HUES64 (cell line): ENCODE data around the gene RCAN1.

Source experiments
- H3K27ac ChIP-seq: 2 replicates; pipeline ENCODE4 v1.7.0; 2013; ENCODE audit warnings: low read depth, low read length, inconsistent platforms
- H3K27me3 ChIP-seq: 2 replicates; pipeline ENCODE4 v1.6.1; 2013; ENCODE audit warnings: mild to moderate bottlenecking, low read length; ENCODE audit not compliant: insufficient read depth
- H3K36me3 ChIP-seq: 2 replicates; pipeline ENCODE4 v1.6.1; 2013; ENCODE audit warnings: mild to moderate bottlenecking, low read length; ENCODE audit not compliant: insufficient read depth
- H3K4me1 ChIP-seq: 2 replicates; pipeline ENCODE4 v1.6.1; 2013; ENCODE audit warnings: mild to moderate bottlenecking, low read length, moderate library complexity; ENCODE audit not compliant: insufficient read depth
- H3K4me3 ChIP-seq: 2 replicates; pipeline ENCODE4 v1.5.1; 2013; ENCODE audit warnings: mild to moderate bottlenecking, low read length, moderate library complexity
- H3K9ac ChIP-seq: 2 replicates; pipeline ENCODE4 v1.6.1; 2013; ENCODE audit warnings: mild to moderate bottlenecking, low read depth, low read length
- H3K9me3 ChIP-seq: 2 replicates; pipeline ENCODE4 v1.6.1; 2013; ENCODE audit warnings: low read depth, low read length; ENCODE audit not compliant: insufficient read depth
- WGBS: fragments of 150-250, 120-280 bp; methylation state at CpG from one replicate; pipeline ENCODE4 v1.1.7; 2013; ENCODE audit warnings: missing lambda C conversion rate; 5-methylcytosine and 5-hydroxymethylcytosine counted together

RCAN1 gene

DNA sequence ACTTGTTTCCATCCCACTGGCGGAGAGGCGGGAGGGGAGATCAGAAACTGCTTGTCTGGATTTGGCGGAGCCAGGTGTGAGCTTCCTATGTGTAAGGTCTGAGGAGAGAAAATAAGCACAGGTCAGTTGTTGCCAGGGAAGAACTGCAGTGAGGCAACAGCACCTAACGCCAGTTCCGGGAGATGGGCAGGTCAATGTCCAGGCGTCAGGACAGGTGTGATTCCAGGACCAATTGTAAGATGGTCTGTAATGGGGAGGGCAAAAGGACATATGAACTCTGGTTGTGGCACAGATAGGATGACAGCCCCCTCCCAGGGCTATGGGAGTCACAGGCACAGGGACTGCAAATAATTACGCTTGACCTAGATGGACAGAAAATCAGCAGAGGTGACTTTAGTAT lies 93.4 kb downstream of the RCAN1 start:
- H3K9me3 ChIP-seq: no peaks in the 10 kb centered on the region
- no peak overlapping the region for H3K9ac ChIP-seq
- H3K36me3 ChIP-seq: no peaks in the 10 kb centered on the region
- 95% methylated on average over 7 of the region's 7 CpGs for WGBS
- no peak overlapping the region for H3K4me3 ChIP-seq
- 0 out of 2 replicates have a peak, but pooled peaks cover 3% of the 10 kb centered on the region for H3K27me3 ChIP-seq
- peaks cover 48% of the 10 kb centered on the region for H3K4me1 ChIP-seq
- H3K27ac ChIP-seq: no peak overlapping the region

DNA sequence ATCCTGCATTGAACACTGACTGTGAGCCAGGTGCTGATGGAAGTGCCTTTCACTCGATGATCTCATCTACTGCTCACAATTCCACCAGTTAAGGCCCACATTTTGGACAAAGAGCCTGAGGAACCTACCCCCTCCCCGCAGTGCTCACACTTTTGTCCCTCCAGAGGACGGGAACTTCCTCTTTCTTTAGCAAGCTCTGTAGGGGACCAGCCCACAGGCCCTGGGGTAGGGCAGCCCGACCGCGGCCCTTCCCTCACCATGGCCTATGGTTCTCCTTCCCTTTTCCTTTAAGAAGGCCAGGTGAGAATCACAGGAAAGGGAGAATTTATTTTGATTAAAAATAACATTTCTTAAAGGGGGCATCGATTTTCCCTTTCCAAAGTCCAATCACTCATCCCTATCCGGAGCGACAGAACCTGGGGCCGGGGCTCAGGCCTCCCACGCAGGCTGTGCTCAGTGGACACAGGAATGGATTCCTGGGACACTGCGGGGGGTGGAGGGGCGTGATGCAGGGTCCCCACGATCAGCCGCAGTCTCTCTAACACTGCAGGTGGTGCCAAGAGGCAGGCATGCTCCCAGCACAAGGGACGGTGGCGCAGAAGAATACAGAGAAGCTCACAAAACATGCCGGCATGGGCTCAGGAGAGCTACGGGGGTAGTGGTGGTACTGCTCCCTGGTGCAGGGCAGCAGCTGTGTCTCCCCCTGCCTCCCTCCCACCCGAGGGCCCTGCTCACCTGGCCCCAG lies 94.0 kb downstream of the RCAN1 start:
- H3K36me3 ChIP-seq: no peaks in the 10 kb centered on the region

DNA sequence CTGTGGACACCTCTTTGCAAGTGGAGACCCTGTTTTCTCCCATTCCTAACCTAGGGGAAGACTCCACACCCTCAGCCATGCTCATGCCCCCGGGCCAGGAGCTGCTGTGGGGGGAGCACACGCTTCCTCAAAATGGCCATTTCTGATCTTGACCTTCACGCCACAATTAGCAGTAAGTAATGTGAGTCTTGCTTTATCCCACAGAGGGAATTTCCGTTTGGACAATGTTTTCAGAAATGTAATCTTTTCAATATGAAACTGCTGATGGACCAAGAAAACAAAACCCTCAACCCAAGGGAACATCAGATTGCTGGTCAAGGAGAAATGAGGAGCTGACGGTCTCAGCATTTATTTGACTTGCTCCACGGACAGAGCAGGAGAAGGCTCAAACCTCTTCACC lies 94.6 kb downstream of the RCAN1 start:
- no peaks in the 10 kb centered on the region for H3K36me3 ChIP-seq
- H3K4me1 ChIP-seq: peaks cover 36% of the 10 kb centered on the region
- no peak overlapping the region for H3K9ac ChIP-seq
- no peaks in the 10 kb centered on the region for H3K9me3 ChIP-seq
- H3K4me3 ChIP-seq: no peak overlapping the region
- 91% methylated on average over 6 of the region's 6 CpGs for WGBS
- H3K27ac ChIP-seq: no peak overlapping the region
- 0 out of 2 replicates have a peak, but pooled peaks cover 2% of the 10 kb centered on the region for H3K27me3 ChIP-seq

More for the DNA sequence above, 94.0 kb downstream of the RCAN1 start:
- 80% methylated on average over 19 of the region's 20 CpGs for WGBS
- peaks cover 42% of the 10 kb centered on the region for H3K4me1 ChIP-seq
- no peaks in the 10 kb centered on the region for H3K9me3 ChIP-seq
- H3K4me3 ChIP-seq: no peak overlapping the region
- 0 out of 2 replicates have a peak, but pooled peaks cover 3% of the 10 kb centered on the region for H3K27me3 ChIP-seq
- no peak overlapping the region for H3K9ac ChIP-seq
- no peak overlapping the region for H3K27ac ChIP-seq

DNA sequence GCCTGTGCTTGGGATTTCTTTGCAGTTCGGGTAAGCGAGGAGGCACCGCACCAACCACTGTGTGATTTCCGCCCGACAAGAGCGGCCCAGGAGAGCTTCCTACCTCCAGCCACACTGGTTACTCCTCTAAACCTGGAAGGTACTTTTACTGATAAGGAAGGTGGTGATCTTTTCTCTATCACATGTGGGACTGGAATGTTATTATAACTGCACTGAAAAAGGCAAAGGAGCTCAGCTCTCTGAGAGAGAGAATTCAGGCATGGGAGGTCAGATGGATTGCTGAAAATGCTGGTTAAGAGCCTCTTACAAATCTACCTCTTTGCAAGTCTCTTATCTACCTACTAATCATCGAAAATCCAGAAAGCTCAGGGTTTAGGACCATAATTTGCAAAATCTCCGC lies 95.2 kb downstream of the RCAN1 start:
- H3K27me3 ChIP-seq: no peaks in the 10 kb centered on the region
- H3K4me1 ChIP-seq: peaks cover 30% of the 10 kb centered on the region
- no peaks in the 10 kb centered on the region for H3K9me3 ChIP-seq
- H3K27ac ChIP-seq: no peak overlapping the region
- H3K36me3 ChIP-seq: no peaks in the 10 kb centered on the region
- 94% methylated on average over 8 of the region's 8 CpGs for WGBS
- no peak overlapping the region for H3K9ac ChIP-seq
- no peak overlapping the region for H3K4me3 ChIP-seq

DNA sequence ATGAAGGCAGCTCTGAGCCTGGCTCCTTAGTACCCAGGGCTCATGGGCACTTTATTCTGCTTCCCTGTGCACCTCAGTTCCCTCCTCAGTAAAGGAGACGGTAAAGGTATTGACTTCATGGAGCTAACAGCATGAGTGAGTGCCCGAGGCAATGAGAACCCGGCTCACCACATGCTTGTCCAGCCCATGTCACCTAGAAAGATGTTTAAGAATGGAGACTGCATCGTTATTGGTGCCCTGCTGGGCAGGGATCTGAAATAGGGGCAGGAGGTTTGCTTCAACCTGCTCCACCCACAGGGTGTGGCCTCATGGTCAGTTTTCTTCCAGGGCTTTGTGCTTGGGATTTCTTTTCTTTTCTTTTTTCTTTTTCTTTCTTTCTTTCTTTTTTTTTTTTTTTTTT lies 95.9 kb downstream of the RCAN1 start:
- 81% methylated on average over 4 of the region's 4 CpGs for WGBS
- no peaks in the 10 kb centered on the region for H3K36me3 ChIP-seq

DNA sequence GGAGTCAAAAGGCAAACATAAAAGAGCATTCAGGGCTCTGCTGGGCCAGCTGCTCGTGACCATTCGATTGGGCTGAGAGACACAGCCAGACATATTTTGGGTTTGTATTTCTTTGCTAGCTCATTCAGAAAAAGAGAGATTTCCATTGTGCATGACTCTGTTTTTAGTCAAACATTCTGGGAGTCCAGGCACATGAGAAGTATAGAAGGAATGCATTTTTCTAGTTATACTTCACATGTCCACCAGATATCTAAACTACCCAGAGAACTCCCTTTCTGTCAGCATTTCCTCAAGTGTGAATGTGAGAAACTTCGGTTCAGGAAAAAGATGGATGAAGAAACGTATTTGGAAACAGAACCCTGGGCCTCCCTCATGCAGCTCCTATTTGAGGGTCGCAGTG lies 96.6 kb downstream of the RCAN1 start:
- Histone ChIP-seq H3K27ac (no peak overlapping the region), H3K9me3 (no peaks in the 10 kb centered on the region), H3K4me1 (peaks cover 20% of the 10 kb centered on the region), H3K9ac (no peak overlapping the region), H3K27me3 (no peaks in the 10 kb centered on the region), H3K36me3 (no peaks in the 10 kb centered on the region), H3K4me3 (no peak overlapping the region)
- 94% methylated on average over 5 of the region's 5 CpGs for WGBS

More for the DNA sequence above, 95.9 kb downstream of the RCAN1 start:
- no peak overlapping the region for H3K9ac ChIP-seq
- peaks cover 23% of the 10 kb centered on the region for H3K4me1 ChIP-seq
- H3K27me3 ChIP-seq: no peaks in the 10 kb centered on the region
- H3K27ac ChIP-seq: no peak overlapping the region
- H3K4me3 ChIP-seq: no peak overlapping the region
- no peaks in the 10 kb centered on the region for H3K9me3 ChIP-seq

DNA sequence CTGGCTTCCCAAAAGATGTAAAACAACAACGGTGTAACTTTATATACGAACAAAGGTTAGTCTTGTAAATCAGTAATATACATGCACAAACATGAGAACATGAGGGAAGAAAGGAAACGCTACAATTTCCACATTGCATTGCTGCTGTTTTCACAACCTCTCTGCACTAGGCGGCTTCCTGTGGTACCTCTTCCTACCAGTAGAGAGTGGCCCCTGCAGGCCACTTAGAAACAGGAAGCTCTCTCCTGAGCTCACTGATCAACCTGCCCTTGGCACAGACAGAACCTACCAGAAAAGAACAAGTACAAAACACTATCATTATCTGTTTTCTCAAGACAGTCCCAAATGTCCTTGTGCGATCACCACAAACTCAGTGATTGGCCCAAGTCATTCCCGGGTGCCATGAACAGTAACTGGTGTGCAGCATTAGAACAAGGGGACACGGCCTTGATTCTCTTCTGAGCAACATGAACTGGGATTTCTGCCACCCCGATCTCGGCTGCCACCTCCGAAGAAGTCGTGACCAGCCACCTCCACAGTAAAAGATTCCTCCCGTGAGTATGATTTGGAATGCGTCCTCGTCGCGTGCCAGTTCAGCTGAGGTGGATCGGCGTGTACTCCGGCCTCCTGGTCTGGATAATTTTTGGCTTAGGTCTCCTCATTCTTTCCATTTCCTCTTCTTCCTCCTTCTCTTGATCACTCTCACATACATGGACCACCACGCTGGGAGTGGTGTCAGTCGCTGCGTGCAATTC lies 97.2 kb downstream of the RCAN1 start:
- no peak overlapping the region for H3K27ac ChIP-seq

DNA sequence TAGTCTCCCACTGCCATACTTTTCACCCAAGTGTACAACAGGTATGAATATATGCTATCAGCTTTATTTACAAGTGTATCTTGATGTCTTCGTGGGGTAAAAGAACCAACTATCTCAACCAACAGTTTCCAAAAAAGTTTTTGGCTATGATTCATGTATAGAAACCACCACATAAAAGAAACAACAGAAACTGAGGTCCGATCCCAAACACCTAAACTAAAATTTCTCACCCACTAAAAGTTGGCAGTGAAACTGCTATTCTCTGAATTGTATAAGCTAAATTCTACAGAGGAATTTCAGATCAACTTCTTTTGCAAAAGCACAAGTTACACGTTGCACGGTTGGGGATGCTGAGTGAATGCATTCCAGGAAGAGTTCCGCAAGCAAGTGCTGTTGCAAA lies 97.9 kb downstream of the RCAN1 start:
- H3K27ac ChIP-seq: no peak overlapping the region
- 0 out of 2 replicates have a peak, but pooled peaks cover 9% of the 10 kb centered on the region for H3K4me1 ChIP-seq
- 84% methylated on average over 5 of the region's 5 CpGs for WGBS
- H3K4me3 ChIP-seq: no peak overlapping the region
- no peaks in the 10 kb centered on the region for H3K9me3 ChIP-seq
- no peaks in the 10 kb centered on the region for H3K36me3 ChIP-seq
- H3K9ac ChIP-seq: no peak overlapping the region
- no peaks in the 10 kb centered on the region for H3K27me3 ChIP-seq

More for the DNA sequence above, 97.2 kb downstream of the RCAN1 start:
- WGBS: 91% methylated on average over 22 of the region's 22 CpGs
- no peaks in the 10 kb centered on the region for H3K36me3 ChIP-seq
- no peak overlapping the region for H3K9ac ChIP-seq
- H3K4me1 ChIP-seq: peaks cover 14% of the 10 kb centered on the region
- no peaks in the 10 kb centered on the region for H3K27me3 ChIP-seq
- H3K9me3 ChIP-seq: no peaks in the 10 kb centered on the region
- H3K4me3 ChIP-seq: no peak overlapping the region

DNA sequence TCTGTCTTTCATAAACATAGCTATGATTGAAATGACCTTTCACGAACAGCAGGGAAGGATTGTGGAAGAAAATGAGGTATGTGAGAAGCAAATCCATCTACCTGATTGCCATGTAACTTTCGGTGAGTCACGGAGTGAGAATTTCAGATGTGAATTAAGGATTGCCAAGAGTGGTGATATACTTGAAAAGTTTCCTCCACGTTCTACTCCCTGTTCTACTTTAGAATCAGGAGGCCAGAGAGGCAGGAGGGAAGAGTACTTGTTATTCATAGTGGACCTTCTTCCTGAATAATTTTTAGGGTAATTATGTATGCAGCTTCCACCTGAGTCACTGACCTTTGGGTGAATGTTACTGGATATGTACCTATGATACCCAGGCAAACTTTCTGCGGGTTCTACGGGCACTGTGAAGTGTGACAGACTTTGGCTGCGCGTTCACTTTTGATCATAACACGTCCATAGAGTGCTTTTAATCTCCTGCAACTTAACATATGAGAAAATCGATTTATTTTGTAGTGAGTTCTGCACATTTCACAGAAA lies 100.3 kb downstream of the RCAN1 start:
- no peaks in the 10 kb centered on the region for H3K36me3 ChIP-seq
- H3K4me1 ChIP-seq: no peaks in the 10 kb centered on the region
- 92% methylated on average over 10 of the region's 10 CpGs for WGBS
- H3K9ac ChIP-seq: no peak overlapping the region
- no peaks in the 10 kb centered on the region for H3K27me3 ChIP-seq
- no peaks in the 10 kb centered on the region for H3K9me3 ChIP-seq
- no peak overlapping the region for H3K4me3 ChIP-seq
- no peak overlapping the region for H3K27ac ChIP-seq

DNA sequence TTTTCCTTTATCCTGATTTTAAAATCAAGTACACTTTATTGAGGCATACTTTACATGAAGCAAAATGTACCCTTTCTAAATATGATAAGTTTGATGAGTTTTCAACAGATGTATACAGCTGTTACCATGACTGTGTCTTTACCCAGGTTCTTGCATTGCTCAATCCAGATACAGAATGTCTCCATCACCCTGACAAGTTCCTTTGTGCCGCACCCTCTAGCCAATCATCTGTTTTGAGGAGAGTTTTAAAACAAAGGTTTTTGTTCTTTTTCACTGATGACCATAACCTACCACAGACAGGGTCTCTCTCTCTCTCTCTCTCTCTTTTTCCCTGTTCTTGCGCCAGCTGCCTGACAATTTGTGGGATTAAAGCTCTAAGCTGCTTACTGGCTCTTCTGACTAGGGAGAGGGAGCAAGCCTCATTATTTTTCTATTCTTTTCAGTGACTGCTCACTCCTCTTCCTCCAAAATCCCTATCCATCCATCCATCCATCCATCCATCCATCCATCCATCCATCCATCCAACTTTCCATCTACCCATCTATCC lies 101.7 kb downstream of the RCAN1 start:
- Histone ChIP-seq H3K4me3 (no peak overlapping the region), H3K9me3 (no peaks in the 10 kb centered on the region), H3K4me1 (no peaks in the 10 kb centered on the region), H3K27me3 (no peaks in the 10 kb centered on the region), H3K27ac (no peak overlapping the region), H3K9ac (no peak overlapping the region), H3K36me3 (no peaks in the 10 kb centered on the region)
- 75% methylated on average over 1 of the region's 2 CpGs for WGBS
